Activated T-cell treated with anti-CD3 and anti-CD28 coated beads, Interleukin-2, amount 50 U/mL, for 48 hours (primary cell): ENCODE data around the gene TIAM2.
"Not testable (repeated sequence)": the region's sequence is repeated elsewhere in the genome, so short reads cannot be mapped to it uniquely, and the experiment has no call there.

ENCODE experiments used
- DNase-seq, 2 experiments: peaks; one replicate each; pipeline ENCODE4 v3.0.0-alpha.2; 2020

TIAM2 gene

DNA sequence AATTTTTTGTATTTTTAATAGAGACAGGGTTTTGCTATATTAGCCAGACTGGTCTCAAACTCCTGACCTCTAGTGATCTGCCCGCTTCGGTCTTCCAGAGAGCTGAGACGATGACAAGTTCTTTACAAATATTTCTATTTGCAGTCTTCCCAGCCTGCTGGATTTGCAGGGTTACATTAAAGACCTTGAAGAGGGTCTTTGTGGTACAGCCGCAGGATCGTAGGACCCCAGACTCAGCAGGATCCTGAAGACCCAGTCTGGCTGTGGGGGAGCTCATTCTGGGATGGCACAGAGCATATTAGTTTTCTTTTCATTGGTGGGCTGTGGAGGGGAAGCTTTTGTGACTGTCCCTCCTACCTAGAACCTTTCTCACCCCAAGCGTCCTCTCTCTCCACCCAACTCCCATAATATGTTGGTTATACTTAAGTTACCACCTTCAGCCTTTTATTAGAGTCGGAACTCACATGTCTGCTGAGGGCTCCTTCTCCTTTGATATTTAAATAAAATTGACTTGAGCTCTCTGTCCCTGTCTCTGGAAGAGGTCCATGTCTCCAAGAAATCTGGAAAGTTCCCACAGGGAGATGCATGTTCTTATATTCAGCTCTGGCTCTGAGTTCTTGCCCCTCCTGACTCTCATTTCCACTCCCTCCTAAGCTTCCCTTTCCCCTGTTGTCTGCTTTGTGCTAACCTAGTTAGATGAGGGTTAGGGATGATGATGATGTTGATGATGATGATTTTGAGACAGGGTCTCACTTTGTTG, 72.0 kb downstream of the TIAM2 start:
- no peak for DNase-seq

DNA sequence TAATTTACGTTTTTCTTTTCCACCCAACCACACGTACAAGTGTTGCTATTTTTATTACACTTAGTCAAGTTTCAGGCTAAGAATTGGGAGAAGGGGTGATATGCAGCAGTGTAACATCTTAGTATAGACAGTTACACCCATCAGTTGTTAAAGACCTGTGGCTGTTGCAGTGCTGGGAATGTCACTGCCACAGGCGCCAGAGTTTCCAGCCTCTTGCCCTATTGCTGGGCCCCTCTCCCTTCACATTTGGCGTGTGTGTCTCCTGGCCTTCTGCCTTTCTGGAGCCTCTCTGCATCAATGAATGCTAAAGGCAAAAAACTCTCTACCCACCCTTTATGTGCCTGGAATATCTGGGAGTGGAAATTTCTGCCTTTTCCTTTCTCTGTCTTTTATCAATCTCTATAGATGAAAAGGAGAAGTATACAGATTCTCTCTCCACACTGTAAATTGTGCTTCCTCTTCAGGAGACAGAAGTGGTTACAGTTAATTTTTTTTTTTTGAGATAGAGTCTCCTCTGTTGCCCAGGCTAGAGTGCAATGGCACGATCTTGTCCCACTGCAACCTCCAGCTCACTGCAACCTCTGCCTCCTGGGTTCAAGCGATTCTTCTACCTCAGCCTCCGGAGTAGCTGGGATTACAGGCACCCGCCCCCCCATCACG, 73.0 kb downstream of the TIAM2 start:
- no peak for DNase-seq

DNA sequence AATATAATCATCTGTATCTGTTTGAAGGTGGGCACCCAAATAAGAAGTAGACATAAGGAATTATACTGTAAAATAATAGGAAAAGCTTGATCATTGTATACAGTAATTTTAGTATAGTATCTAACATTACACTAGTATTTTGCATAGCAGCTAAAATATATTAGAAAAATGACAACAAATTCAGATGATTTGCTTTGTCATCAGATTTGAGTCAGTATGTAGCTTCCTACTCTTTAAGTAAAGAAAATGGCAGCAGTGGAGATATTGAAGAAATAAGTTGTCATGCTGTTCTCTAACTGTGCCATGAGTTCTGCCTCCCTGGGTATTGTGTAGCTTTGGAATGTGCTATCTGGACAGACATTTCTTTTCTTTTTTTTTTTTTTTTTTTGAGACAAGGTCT, 74.4 kb downstream of the TIAM2 start:
- DNase-seq = no peak

DNA sequence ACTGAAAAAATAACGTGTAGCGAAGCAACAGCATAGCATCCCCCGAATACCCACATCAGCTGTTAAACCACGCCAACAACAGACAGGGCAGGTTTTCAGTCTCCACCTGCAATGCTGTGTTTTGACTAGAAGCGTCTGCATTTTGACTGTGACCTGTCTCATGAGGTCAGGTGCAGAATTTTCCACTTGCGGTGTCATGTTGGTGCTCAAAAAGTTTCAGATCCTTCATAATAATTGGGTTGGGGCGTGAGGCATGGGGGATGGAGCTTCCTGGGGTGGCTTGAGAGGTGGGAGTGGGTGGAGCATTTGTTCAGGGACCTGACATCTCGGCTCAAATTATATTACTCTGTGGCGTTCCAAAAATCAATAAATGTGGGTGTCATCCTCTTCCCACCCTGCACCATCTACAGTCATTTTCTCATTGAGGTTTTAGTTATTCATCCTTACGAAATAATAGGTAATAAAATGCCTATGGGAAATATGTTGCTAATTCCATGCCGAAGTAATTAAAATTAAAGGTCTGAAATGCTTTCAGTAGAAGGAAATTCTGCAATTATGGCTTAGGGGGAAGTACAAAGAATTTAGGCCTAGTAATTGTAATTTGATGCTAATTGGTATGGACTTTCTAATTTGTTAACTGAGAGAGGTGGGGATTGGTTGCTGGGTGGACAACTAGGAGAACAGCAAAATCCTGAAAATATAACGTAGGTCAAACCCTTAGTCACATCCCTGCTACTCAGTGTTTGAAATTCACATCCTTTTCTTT, 81.0 kb downstream of the TIAM2 start:
- no peak for DNase-seq

DNA sequence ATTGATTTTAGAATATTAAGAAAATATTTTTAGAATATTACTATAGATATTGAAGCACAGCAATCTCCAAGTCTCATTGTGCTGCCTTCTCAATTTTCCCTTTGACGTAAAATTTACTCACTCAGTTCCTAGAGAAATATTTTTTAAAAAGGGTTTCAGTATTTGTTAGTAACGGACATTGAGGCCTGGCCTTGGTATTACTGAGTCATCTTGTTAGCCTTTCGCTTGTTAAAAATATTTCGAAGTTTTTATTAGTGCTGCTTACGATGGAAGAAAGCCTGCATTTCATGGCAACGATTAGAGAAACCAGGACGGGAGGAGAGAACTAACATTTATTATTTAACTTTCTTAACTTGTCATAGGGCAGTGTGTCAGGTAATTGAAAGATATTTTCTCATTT, 82.2 kb downstream of the TIAM2 start:
- DNase-seq = no peak

DNA sequence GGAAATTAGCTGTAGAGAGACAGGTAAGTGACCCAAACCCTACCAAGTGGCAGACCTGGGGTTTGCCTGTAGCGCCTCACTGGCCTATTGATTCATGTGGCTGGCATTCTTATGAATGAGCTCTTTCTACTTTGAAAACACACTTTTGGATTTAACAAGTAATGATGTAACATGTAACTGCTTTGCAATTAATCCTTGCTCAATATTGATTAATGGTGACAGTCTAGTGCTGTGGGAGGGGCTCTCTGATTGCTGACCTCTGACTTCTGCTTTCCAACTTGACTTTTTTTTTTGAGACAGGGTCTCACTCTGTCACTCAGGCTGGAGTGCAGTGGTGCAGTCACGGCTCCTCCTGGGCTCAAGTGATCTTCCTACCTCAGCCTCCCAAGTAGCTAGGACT, 82.7 kb downstream of the TIAM2 start:
- no peak for DNase-seq

DNA sequence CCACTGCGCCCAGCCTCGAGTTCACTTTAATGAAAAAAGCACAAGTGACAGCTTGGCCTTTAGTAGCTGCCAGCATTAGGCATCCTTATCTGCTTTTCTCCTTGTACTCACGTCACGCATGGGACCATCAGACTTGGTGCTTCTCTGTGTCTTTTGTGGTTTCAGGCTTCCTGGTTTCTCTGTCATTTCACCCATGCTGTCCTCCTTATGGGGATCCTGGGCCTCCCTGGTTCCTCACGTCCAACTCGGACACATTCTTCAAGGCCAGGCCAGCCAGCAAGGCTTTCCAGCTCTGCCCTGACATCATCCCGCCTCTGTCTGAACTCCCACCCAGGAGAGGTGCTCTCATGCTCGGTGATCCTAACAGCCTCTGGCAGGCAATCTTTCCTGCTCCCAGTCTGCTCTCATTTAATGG, 83.2 kb downstream of the TIAM2 start:
- DNase-seq = no peak

DNA sequence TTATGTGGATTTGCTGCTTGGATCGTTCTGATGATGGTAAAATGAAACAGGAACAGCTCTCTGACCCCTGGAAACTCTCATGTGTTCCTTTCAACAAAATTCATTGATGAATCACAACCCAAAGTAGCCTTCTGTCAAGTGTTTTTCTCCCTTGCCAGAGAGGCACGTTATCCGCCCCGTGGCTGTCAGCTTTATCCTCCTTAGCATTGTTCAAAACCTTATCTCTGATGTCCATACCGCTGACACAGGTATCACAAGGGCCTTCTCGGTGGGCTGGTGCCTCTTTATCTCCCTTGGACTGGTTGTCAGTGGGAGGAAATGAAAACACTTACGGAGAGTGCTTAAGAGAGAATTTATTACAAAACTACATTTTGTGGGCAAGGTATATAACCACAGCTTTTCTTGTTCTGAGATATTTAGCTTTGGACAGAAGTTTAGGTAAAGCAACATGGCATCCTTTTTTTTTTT, 84.9 kb downstream of the TIAM2 start:
- peak; percentile 47 to 51 for DNase-seq

DNA sequence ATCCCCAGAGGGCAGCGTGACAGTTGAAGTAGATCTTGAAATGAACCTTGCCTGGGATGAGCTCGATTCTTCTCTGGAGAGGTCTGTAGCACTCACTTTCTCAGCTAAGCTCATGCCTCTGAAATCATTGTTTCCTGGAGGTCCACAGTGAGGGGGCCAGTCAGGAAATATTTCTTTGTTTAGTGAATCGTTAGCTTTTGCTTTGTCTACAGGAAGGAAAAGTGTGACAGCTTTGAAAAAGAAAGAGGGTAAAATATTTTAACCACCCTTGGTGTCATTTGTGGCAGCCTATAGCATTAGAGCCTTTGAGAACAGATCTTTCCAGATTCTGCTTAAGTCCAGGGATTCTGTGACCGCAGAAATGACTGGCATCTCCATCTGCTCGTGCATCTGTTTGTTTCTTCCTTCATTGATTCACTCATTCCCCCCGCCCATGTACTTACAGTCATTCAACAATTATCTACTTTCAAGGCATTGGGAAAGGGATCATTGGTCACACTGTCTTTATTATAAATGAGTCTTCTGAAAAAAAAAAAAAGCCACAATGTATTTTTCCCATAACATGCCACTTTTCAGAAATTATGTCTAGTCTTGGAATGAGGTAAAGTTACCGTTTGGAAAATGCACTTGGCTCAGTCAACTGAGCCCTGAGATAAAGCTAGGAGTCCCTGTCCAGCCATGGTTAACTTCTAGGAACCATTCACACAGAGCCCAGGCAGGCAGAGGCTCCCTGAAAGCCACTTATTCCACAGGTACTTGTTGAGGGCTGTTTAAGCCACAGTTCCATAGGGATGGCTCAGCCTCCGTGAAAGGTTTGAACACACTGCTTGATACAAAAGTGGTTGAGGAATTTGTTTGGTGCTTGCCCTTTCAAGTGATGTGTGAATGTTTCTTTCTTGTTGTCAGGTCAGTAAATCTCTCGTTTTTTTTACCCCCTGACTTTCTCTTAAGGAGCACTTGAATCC, 86.0 kb downstream of the TIAM2 start:
- DNase-seq = no peak

DNA sequence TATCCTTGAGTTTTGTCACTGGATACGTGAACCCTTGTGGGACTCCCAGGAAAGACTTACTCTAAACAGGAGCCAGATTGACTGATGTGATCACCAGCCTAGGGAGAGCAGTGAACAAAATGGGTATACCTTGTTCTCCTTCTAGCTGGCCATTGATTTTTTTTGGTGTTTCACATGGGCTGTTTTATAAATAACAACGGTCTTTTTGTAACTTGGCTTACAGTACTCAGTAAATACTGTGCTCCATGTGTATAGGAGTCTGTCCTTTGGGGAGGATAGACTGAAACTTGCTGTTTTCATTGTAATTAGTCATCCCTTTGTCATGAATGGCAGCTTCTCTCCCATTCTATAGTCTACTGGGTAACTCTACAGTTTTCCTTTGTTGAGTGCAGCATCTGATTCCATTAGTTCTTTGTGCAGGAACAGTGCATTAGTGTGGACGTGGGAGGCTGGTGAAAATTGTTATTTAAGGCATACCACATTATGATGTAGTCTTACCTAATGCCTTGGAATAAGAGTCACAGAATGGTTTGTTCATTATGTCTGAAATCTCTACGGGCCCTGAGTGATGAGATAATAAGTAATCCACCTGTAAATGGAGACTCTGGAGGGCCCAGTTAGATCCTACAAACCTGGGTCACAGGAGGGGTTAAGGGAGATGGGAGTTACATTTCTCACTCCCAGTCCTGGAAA, 89.5 kb downstream of the TIAM2 start:
- DNase-seq = no peak

DNA sequence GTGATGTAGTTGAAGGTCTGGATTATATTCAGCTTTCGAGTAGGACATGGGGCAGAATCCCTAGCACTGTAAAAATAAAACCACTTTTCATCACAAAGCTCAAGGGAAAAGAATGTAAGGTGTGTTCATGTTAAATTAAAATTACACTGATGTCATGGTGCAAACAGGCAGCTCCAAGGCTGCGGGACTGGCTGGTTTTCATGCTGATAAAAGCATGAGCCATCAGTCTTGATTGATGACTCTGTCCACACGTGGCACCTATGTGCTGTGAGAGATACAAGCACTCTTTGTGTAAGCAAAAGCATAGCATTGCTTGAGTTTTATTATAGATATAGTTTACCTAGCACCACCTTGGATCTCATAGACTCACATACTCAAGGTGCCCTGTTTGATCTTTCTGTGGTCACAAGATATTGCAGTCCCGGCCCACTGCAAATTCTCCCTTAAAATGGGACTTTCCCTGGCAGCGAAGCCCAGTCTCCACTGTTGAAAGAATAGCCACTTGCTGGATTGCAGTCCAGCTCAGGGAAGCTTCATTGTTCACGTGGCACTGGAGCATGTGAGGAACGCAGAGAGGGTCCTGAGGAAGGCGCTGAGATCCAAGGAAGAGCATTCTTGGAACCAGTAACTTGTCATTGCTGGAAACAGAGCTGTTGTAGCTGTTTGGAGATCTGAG, 90.6 kb downstream of the TIAM2 start:
- no peak for DNase-seq

DNA sequence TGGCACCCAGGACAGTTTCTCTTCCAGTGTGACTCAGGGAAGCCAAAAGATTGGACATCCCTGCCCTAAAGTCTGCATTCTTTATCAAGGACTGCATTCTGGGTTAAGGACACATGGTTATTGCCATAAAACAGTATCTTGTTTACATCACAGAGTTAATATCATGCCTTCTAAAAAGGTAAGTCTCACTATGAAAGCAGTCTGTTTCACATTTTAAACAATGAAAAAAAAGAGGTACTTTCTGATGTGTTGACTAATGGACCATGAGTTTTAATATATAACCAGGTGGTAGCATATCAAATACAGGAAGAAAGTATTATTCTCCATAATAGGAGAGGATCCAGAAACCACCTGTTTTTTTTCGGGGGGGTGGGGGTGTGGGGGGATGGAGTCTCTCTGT, 93.7 kb downstream of the TIAM2 start:
- DNase-seq = no peak

DNA sequence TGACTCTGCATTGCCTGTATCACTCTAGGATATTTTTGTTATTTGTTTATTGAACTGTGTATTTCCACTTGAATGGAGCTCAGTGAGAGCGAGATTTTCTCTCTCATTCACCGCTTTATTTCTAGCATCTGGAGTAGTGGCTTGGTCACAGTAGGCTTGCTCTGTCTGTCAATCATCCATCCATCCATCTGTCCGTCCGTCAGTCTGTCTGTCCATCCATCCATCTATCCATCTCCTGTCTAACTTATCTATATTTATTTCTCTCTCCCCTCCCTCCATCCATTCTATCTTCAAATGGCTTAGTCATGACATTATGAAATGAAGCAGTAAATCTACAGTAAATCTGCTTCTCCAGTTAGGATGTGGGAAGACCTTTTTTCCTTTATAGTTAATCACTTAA, 94.6 kb downstream of the TIAM2 start:
- no peak for DNase-seq

DNA sequence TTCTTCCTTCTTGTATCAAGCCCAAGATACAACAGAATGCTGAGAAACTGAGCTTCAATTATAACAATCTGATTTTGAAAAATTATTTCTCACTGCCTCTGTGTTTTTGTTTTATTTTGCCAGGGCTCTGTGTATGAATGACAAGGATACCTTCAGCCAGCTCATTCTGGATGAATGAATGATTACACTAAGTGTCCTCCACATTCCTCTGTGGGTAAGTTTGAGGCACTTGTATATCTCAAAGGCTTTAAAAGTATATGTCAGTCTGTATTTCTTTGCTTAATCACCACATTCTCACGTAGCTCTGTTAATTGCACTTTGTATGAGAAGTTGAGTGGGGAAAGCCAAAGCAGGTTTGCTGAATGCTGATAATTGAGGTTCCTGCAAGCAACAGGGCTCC, 95.1 kb downstream of the TIAM2 start:
- no peak for DNase-seq

DNA sequence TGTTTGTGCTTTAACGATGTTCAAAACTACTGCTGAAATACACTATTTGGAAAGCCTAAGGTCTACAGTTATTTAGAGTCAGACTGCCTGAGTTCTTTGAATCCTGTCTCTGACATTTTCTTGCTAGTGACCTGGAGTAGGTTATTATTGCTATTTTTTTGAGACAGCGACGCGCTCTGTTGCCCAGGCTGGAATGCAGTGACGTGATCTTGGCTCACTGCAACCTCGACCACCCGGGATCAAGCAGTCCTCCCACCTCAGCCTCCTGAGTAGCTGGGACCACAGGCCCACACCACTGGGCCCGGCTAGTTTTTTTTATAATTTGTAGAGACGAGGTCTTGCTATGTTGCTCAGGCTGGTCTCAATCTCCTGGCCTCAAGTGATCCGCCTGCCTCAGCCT, 96.6 kb downstream of the TIAM2 start:
- DNase-seq = no peak

DNA sequence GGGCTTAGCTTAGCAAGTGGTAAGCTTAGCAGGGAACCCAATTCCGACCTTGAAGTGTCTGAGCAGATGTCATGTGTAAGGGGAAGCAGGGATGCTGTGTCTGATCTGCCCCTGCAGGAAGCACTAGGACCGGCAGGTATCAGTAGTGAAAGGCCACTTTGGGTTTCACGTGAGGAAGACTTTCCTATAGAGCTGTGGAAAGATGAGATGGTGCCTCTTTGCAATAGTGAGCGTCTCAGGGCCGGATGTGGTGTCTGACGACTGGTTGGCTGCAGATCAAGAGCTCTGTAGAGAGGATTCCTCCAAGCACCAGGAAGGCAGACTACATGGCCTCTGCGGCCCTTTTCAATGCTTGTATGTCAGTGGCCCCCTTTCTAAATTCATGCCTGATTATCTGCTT, 98.3 kb downstream of the TIAM2 start:
- peak in 1 of 2 experiments; percentile 41 for DNase-seq

DNA sequence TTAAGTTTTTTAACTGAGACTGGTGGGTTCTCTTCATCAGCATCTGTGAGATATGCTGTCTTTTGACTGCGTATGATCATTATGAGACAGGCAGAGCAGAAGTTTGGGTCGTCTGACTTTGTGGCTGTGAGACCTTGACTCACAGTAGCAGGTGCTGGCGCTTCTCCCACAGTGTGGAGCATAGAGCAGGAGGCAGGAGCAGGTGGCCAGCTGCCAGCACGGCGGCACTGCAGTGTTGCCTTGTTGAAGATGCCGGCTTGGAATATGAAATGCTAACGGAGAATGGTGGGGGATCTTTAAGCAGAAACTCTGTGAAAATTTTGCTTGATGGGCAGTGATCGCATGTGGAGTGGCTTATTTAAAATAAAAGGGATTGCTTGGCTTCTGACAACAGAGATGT, 105.0 kb downstream of the TIAM2 start:
- no peak for DNase-seq

DNA sequence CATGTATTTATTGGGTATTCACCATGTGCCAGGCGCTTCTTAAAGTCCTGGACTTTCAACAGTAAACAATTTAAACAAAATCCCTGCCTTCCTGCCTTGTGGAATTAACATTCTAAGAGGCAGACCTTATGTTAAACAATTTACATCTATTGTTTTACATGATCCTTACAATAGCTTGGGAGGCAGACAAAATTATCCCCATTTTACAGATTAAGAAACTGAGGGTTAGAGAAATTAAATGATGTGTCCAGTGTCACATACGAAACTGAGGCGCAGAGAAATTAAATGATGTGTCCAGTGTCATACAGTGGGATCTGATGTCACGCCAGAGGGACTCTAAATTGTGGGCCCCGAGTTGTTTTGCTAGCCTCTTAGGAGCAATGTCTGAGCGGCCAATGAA, 105.5 kb downstream of the TIAM2 start:
- DNase-seq = no peak

DNA sequence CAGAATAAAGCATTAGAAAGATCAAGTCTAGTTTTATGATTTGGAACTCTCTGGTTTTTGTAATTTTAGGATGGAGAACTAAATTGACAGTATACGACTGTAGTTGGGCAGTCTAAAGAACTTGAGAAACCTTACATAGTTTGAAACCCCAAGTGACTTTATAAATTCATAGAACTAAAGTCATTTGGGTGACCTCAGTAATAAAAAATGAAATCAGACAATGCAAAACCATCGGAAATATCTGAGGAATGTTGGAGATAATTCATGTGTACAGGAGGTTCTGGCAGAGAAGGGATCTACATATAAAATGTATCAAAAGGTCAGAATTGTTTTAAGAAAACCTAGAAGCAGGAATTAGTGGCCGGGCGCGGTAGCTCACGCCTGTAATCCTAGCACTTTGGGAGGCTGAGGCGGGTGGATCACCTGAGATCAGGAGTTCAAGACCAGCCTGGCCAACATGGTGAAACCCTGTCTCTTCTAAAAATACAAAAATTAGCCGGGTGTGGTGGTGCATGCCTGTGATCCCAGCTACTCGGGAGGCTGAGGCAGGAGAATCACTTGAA, 108.0 kb downstream of the TIAM2 start:
- not testable (repeated sequence) for DNase-seq

DNA sequence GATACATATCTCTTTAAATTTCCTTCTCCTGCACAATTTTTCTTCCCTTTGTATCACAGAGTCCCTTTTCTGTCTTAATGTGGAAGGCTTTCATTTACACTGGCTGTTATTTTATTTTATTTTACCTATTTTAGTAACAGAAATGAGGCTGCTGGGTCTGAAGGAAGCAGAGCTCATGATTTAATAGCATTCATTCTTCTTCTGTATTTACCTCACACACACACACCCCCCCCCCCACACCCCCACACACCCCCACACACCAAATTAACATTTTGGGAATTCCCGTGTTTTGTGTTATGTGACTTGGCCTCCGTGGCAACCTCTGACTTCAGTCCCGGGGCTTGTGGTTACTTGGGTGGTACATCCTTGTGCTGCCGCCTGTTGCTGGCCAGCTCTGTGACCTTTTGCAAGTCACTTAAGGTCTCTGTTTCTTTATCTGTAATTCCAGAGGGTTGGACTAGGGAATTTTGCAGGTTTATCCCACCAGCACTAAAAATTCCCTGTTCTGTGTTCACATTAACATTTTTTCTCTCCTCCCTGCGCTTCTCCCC, 108.8 kb downstream of the TIAM2 start:
- DNase-seq = peak in 1 of 2 experiments; percentile 43
